ENCODE measurements around the gene SWAP70. TPM values are rescaled to one million over a fixed set of nuclear protein-coding genes. Genes with fewer than 3 reads are reported as not detected.

Gene SWAP70
- total and polyA plus RNA-seq, 2 experiments from 2014 or later, result 30.3 to 33.3 TPM

DNA sequence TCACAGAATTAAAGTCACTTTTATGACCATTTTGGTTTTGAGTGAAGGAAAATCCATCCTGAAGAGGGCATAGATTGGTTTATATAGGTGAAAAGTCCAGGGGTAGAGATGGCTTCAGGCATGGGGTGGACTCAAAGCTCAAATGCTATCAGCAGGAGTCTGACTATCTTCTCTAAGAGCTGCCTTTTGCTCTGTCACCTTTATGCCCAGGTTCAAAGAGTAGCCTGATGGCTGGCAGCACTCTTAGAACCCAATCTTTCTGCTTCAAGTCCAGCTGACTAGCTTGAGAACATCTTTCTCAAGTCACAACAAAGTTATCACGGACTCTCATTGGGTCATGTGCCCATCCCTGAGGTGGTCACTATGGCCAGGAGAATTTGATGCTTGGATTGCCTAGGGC, 27.2 kb upstream of the SWAP70 start:
- Histone ChIP-seq H4K20me1 (replicated peaks; ENCODE audit: insufficient read depth) (no peaks in the 10 kb centered on the region), H3K9me2 (ENCODE audit: insufficient read depth) (peaks cover 10% of the 10 kb centered on the region), H3K27ac (ENCODE audit: low read depth) (no peak overlapping the region), H3K79me2 (replicated peaks; ENCODE audit: insufficient read depth) (no peaks in the 10 kb centered on the region), H3K4me3 (no peak overlapping the region), H3F3A (replicated peaks; ENCODE audit: low read depth) (no peaks in the 10 kb centered on the region), H3K4me2 (no peak overlapping the region), H3K36me3 (ENCODE audit: insufficient read depth) (no peaks in the 10 kb centered on the region), H3K4me1 (ENCODE audit: insufficient read depth) (no peaks in the 10 kb centered on the region), H2AFZ (no peak overlapping the region), H3K27me3 (ENCODE audit: insufficient read depth) (no peaks in the 10 kb centered on the region)
- Mint-ChIP-seq H3K36me3 (ENCODE audit: low read depth) (no peaks in the 10 kb centered on the region), H3K9me3 (no peaks in the 10 kb centered on the region), H3K27ac (no peak overlapping the region), H3K4me3 (no peak overlapping the region), H3K27me3 (ENCODE audit: insufficient read depth, low read depth, poor library complexity) (peaks cover 1% of the 10 kb centered on the region), H3K4me1 (no peaks in the 10 kb centered on the region)
- DNase-seq (ENCODE audit: low spot score), result no peak
- no peak for ATAC-seq
- TF ChIP-seq, protein P1, sequence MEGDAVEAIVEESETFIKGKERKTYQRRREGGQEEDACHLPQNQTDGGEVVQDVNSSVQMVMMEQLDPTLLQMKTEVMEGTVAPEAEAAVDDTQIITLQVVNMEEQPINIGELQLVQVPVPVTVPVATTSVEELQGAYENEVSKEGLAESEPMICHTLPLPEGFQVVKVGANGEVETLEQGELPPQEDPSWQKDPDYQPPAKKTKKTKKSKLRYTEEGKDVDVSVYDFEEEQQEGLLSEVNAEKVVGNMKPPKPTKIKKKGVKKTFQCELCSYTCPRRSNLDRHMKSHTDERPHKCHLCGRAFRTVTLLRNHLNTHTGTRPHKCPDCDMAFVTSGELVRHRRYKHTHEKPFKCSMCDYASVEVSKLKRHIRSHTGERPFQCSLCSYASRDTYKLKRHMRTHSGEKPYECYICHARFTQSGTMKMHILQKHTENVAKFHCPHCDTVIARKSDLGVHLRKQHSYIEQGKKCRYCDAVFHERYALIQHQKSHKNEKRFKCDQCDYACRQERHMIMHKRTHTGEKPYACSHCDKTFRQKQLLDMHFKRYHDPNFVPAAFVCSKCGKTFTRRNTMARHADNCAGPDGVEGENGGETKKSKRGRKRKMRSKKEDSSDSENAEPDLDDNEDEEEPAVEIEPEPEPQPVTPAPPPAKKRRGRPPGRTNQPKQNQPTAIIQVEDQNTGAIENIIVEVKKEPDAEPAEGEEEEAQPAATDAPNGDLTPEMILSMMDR (conservative IDR thresholded peaks at IDR 0.05; ENCODE audit: low read depth in 2 of 2), result no peak
- TF ChIP-seq ZNF114 (CRISPR knock-in tag; IDR thresholded peaks at IDR 0.05) (no peak), ZNF331 (CRISPR knock-in tag; IDR thresholded peaks at IDR 0.05; ENCODE audit: low read depth) (no peak), POLR2AphosphoS5 (IDR thresholded peaks at IDR 0.05; ENCODE audit: low read depth) (no peak), JUNB (IDR thresholded peaks at IDR 0.05; ENCODE audit: unreplicated experiment) (no peak), CREB1 (CRISPR knock-in tag; IDR thresholded peaks at IDR 0.05; ENCODE audit: low read depth) (no peak), NANOG (IDR thresholded peaks at IDR 0.05; ENCODE audit: borderline replicate concordance) (no peak), STAT1 (IDR thresholded peaks at IDR 0.05; ENCODE audit: unreplicated experiment) (no peak), EZH2 (IDR thresholded peaks at IDR 0.05; ENCODE audit: low read depth, unreplicated experiment) (no peak), EZH2phosphoT487 (IDR thresholded peaks at IDR 0.05; ENCODE audit: unreplicated experiment) (no peak)
- TF ChIP-seq, protein P2, sequence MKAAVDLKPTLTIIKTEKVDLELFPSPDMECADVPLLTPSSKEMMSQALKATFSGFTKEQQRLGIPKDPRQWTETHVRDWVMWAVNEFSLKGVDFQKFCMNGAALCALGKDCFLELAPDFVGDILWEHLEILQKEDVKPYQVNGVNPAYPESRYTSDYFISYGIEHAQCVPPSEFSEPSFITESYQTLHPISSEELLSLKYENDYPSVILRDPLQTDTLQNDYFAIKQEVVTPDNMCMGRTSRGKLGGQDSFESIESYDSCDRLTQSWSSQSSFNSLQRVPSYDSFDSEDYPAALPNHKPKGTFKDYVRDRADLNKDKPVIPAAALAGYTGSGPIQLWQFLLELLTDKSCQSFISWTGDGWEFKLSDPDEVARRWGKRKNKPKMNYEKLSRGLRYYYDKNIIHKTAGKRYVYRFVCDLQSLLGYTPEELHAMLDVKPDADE (IDR thresholded peaks at IDR 0.05), result no peak
- TF ChIP-seq, protein P3, sequence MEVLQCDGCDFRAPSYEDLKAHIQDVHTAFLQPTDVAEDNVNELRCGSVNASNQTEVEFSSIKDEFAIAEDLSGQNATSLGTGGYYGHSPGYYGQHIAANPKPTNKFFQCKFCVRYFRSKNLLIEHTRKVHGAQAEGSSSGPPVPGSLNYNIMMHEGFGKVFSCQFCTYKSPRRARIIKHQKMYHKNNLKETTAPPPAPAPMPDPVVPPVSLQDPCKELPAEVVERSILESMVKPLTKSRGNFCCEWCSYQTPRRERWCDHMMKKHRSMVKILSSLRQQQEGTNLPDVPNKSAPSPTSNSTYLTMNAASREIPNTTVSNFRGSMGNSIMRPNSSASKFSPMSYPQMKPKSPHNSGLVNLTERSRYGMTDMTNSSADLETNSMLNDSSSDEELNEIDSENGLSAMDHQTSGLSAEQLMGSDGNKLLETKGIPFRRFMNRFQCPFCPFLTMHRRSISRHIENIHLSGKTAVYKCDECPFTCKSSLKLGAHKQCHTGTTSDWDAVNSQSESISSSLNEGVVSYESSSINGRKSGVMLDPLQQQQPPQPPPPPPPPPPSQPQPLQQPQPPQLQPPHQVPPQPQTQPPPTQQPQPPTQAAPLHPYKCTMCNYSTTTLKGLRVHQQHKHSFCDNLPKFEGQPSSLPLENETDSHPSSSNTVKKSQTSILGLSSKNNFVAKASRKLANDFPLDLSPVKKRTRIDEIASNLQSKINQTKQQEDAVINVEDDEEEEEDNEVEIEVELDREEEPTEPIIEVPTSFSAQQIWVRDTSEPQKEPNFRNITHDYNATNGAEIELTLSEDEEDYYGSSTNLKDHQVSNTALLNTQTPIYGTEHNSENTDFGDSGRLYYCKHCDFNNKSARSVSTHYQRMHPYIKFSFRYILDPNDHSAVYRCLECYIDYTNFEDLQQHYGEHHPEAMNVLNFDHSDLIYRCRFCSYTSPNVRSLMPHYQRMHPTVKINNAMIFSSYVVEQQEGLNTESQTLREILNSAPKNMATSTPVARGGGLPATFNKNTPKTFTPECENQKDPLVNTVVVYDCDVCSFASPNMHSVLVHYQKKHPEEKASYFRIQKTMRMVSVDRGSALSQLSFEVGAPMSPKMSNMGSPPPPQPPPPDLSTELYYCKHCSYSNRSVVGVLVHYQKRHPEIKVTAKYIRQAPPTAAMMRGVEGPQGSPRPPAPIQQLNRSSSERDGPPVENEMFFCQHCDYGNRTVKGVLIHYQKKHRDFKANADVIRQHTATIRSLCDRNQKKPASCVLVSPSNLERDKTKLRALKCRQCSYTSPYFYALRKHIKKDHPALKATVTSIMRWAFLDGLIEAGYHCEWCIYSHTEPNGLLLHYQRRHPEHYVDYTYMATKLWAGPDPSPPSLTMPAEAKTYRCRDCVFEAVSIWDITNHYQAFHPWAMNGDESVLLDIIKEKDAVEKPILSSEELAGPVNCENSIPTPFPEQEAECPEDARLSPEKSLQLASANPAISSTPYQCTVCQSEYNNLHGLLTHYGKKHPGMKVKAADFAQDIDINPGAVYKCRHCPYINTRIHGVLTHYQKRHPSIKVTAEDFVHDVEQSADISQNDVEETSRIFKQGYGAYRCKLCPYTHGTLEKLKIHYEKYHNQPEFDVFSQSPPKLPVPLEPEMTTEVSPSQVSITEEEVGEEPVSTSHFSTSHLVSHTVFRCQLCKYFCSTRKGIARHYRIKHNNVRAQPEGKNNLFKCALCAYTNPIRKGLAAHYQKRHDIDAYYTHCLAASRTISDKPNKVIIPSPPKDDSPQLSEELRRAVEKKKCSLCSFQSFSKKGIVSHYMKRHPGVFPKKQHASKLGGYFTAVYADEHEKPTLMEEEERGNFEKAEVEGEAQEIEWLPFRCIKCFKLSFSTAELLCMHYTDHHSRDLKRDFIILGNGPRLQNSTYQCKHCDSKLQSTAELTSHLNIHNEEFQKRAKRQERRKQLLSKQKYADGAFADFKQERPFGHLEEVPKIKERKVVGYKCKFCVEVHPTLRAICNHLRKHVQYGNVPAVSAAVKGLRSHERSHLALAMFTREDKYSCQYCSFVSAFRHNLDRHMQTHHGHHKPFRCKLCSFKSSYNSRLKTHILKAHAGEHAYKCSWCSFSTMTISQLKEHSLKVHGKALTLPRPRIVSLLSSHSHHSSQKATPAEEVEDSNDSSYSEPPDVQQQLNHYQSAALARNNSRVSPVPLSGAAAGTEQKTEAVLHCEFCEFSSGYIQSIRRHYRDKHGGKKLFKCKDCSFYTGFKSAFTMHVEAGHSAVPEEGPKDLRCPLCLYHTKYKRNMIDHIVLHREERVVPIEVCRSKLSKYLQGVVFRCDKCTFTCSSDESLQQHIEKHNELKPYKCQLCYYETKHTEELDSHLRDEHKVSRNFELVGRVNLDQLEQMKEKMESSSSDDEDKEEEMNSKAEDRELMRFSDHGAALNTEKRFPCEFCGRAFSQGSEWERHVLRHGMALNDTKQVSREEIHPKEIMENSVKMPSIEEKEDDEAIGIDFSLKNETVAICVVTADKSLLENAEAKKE (CRISPR knock-in tag; IDR thresholded peaks at IDR 0.05), result no peak
- TF ChIP-seq, protein P4, sequence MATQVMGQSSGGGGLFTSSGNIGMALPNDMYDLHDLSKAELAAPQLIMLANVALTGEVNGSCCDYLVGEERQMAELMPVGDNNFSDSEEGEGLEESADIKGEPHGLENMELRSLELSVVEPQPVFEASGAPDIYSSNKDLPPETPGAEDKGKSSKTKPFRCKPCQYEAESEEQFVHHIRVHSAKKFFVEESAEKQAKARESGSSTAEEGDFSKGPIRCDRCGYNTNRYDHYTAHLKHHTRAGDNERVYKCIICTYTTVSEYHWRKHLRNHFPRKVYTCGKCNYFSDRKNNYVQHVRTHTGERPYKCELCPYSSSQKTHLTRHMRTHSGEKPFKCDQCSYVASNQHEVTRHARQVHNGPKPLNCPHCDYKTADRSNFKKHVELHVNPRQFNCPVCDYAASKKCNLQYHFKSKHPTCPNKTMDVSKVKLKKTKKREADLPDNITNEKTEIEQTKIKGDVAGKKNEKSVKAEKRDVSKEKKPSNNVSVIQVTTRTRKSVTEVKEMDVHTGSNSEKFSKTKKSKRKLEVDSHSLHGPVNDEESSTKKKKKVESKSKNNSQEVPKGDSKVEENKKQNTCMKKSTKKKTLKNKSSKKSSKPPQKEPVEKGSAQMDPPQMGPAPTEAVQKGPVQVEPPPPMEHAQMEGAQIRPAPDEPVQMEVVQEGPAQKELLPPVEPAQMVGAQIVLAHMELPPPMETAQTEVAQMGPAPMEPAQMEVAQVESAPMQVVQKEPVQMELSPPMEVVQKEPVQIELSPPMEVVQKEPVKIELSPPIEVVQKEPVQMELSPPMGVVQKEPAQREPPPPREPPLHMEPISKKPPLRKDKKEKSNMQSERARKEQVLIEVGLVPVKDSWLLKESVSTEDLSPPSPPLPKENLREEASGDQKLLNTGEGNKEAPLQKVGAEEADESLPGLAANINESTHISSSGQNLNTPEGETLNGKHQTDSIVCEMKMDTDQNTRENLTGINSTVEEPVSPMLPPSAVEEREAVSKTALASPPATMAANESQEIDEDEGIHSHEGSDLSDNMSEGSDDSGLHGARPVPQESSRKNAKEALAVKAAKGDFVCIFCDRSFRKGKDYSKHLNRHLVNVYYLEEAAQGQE (IDR thresholded peaks at IDR 0.05; ENCODE audit: unreplicated experiment), result no peak
